Gastrocnemius medialis (tissue), 4 donors: Measurements from ENCODE around the gene HOXA6. TPM values are rescaled to one million over a fixed set of nuclear protein-coding genes. Genes with fewer than 3 reads are reported as not detected.

Experiments used
- ATAC-seq, 2 donors: fragments of 150-250 bp; one replicate each; pipeline ENCODE4 v1.9.1; 2016
- DNase-seq, 2 donors: peaks; one replicate each; pipeline ENCODE4 v3.0.0-alpha.2; 2019
- H3K27ac ChIP-seq, 4 donors: fragments of 200-600 bp; sonication (generic); 1 replicate in 1 of 4; 2 replicates in 3 of 4; pipeline ENCODE4 v1.5.1; 2016 to 2018; ENCODE audit warnings: mild to moderate bottlenecking in 2 of 4, moderate library complexity in 1 of 4
- H3K27me3 ChIP-seq, 3 donors: fragments of 200-600 bp; sonication (generic) in 2 of 3; 1 replicate in 1 of 3; 2 replicates in 2 of 3; pipeline versions ENCODE4 v1.5.1 to v1.6.0; 2016 to 2019; ENCODE audit warnings: mild to moderate bottlenecking in 1 of 3, moderate library complexity in 1 of 3
- H3K36me3 ChIP-seq, 2 donors: fragments of 200-600 bp; sonication (generic) in 1 of 2; one replicate each; pipeline ENCODE4 v1.5.1; 2017 to 2018
- H3K4me1 ChIP-seq, 2 donors: fragments of 200-600 bp; sonication (generic) in 1 of 2; one replicate each; pipeline ENCODE4 v1.5.1; 2016 to 2017; ENCODE audit warnings: mild to moderate bottlenecking in 2 of 2
- H3K4me3 ChIP-seq, 4 donors: fragments of 200-600 bp; sonication (generic) in 3 of 4; 1 replicate in 1 of 4; 2 replicates in 3 of 4; pipeline ENCODE4 v1.5.1; 2016 to 2019; ENCODE audit warnings: mild to moderate bottlenecking in 2 of 4
- H3K9me3 ChIP-seq, 3 donors: fragments of 200-600 bp; sonication (generic) in 2 of 3; 1 replicate in 1 of 3; 2 replicates in 2 of 3; pipeline ENCODE4 v1.5.1; 2016 to 2019
- POLR2A ChIP-seq, 2 donors: fragments of 450-650 bp; IDR thresholded peaks; one replicate each; pipeline ENCODE4 v1.6.1; 2017; ENCODE audit warnings: antibody characterized with exemption in 2 of 2, mild to moderate bottlenecking in 2 of 2, moderate library complexity in 2 of 2
- in situ Hi-C, 4 donors: fragments of 200-750 bp; cut with MboI; loops; one replicate each; pipeline versions ENCODE4 v1.15.0 to v1.8.0; 2017; ENCODE audit warnings: low sequenced_read_pairs in 4 of 4
- intact Hi-C: fragments of 100-400 bp; cut with DNase I; formaldehyde crosslinking; loops from one replicate; pipeline ENCODE4 v1.15.1; 2023; ENCODE audit warnings: low total_unique reads
- total RNA-seq, 4 donors: library from RNA; depleted of rRNA; stranded (reverse); fragments of >200 nt; gene quantifications; one replicate each; pipeline versions ENCODE4 v1.1.0 to v1.2.3, GENCODE V29; 2016
- TF ChIP-seq, protein P1 (sequence below), 5 experiments: fragments of 450-650 bp in 3 of 5; fragments of 200-600 bp in 2 of 5; sonication (generic) in 2 of 5; IDR thresholded peaks in 4 of 5; conservative IDR thresholded peaks in 1 of 5; 1 replicate in 4 of 5; 2 replicates in 1 of 5; pipeline ENCODE4 v1.5.1; 2016 to 2019; ENCODE audit warnings: antibody characterized with exemption in 5 of 5, mild to moderate bottlenecking in 3 of 5, moderate library complexity in 3 of 5

HOXA6 gene
- total RNA-seq, 4 donors from 2014 or later = 2.6 to 5.6 (median 4.2) TPM

GRCh38 chr7:27187475-27188385, 40.2 kb upstream of the HOXA6 start:
- intact Hi-C loops = loop anchor here (5.0 to 10.0 kb wide), 2 partner anchors 1225 to 1437 kb away; partner anchors contain the start of gene CREB5
- DNase-seq = no peak
- H3K4me3 ChIP-seq = peak overlapping the region; percentile 37 to 73 (median 52)
- peaks cover 0 to 6% (median 3%) of the 10 kb centered on the region in 3 donors for H3K27me3 ChIP-seq
- TF ChIP-seq POLR2A (IDR thresholded peaks at IDR 0.05) = no peak
- TF ChIP-seq, protein P1, sequence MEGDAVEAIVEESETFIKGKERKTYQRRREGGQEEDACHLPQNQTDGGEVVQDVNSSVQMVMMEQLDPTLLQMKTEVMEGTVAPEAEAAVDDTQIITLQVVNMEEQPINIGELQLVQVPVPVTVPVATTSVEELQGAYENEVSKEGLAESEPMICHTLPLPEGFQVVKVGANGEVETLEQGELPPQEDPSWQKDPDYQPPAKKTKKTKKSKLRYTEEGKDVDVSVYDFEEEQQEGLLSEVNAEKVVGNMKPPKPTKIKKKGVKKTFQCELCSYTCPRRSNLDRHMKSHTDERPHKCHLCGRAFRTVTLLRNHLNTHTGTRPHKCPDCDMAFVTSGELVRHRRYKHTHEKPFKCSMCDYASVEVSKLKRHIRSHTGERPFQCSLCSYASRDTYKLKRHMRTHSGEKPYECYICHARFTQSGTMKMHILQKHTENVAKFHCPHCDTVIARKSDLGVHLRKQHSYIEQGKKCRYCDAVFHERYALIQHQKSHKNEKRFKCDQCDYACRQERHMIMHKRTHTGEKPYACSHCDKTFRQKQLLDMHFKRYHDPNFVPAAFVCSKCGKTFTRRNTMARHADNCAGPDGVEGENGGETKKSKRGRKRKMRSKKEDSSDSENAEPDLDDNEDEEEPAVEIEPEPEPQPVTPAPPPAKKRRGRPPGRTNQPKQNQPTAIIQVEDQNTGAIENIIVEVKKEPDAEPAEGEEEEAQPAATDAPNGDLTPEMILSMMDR (IDR thresholded peaks at IDR 0.05 in 4 of 5, conservative IDR thresholded peaks at IDR 0.05 in 1 of 5) = no peak
- H3K36me3 ChIP-seq = no peaks in the 10 kb centered on the region
- in situ Hi-C loops = loop anchor here in 3 of 4 donors (10.0 to 25.0 kb wide), 5 partner anchors 900 to 1425 kb away; partner anchors contain the start of gene CREB5 (in 1 of the 3)
- no peaks in the 10 kb centered on the region for H3K9me3 ChIP-seq
- H3K4me1 ChIP-seq = peaks cover 18 to 42% of the 10 kb centered on the region in 2 donors
- ATAC-seq = no peak
- peak overlapping the region; percentile 90 to 99 (median 95) for H3K27ac ChIP-seq

DNA sequence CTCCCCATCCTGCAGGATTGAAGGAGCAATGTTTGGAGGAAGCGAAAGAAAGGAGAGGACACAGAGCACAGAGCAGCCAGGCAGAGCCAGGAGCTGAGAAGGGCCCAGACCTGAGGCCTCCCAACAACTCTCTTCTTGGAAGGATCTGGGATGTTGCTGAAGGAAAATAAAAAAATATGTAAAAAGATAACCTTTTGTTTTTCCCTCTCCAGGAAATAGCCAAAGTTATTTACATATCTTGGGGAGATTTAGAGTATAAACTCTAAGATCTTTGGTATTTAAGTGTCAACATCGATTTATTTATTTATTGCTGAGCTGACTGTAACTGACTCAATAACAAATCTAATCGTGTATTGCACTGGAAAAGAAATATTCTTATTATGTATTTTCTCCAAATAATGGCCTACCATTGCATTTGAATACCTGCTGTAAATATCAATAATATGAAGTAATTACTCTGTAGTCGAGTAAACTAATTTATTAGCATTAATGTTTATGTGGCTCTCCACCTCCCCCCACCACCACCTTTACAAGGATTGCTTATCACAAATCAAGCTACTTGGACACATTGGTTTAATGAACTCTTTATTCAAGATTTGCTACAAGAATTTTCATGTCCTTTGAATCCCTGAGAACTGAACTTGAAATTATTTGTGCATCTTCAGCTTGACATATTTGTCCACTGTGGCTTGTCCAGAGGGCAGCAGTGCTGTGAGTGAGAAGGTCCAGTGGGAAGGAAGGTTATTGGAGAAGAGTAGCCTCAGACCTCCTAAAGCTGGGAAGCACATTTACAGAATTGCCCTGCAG, 39.3 kb upstream of the HOXA6 start:
- peaks cover 0 to 8% (median 3%) of the 10 kb centered on the region in 3 donors for H3K27me3 ChIP-seq
- no peak for ATAC-seq
- DNase-seq = no peak
- no peaks in the 10 kb centered on the region for H3K9me3 ChIP-seq
- intact Hi-C loops (loop anchor here (5.0 to 10.0 kb wide), 2 partner anchors 1225 to 1438 kb away; partner anchors contain the start of gene CREB5), in situ Hi-C loops (loop anchor here in 3 of 4 donors (10.0 to 25.0 kb wide), 5 partner anchors 900 to 1425 kb away; partner anchors contain the start of gene CREB5 (in 1 of the 3))
- no peak for TF ChIP-seq POLR2A (IDR thresholded peaks at IDR 0.05)
- TF ChIP-seq, protein P1 (IDR thresholded peaks at IDR 0.05 in 4 of 5, conservative IDR thresholded peaks at IDR 0.05 in 1 of 5) = no peak
- no peaks in the 10 kb centered on the region for H3K36me3 ChIP-seq
- H3K4me3 ChIP-seq = peak overlapping the region; percentile 61 to 92 (median 70)
- peak overlapping the region; percentile 90 to 99 (median 95) for H3K27ac ChIP-seq
- H3K4me1 ChIP-seq = peaks cover 25 to 51% of the 10 kb centered on the region in 2 donors

- Histone ChIP-seq H3K36me3 (no peaks in the 10 kb centered on the region), H3K27ac (peak overlapping the region; percentile 90 to 99 (median 95)), H3K27me3 (peaks cover 0 to 8% (median 3%) of the 10 kb centered on the region in 3 donors), H3K4me3 (peak overlapping the region; percentile 61 to 92 (median 70)), H3K4me1 (peaks cover 25 to 52% of the 10 kb centered on the region in 2 donors), H3K9me3 (no peaks in the 10 kb centered on the region)
- in situ Hi-C loops = loop anchor here in 3 of 4 donors (10.0 to 25.0 kb wide), 5 partner anchors 901 to 1424 kb away; partner anchors contain the start of gene CREB5 (in 1 of the 3)
- ATAC-seq (no peak), DNase-seq (peak in 1 of 2 donors; percentile 25)
- TF ChIP-seq, protein P1 (IDR thresholded peaks at IDR 0.05 in 4 of 5, conservative IDR thresholded peaks at IDR 0.05 in 1 of 5) = no peak
- TF ChIP-seq POLR2A (IDR thresholded peaks at IDR 0.05) = no peak
- intact Hi-C loops = loop anchor here (5.0 to 10.0 kb wide), 2 partner anchors 1226 to 1439 kb away; partner anchors contain the start of gene CREB5
Observed at GRCh38 chr7:27185854-27186667, 38.5 kb upstream of the HOXA6 start.
